ENCODE results near the gene CRIM1.

GRCh38 chr2:36399050-36399449 is 43.5 kb downstream of the CRIM1 start:
- TF ChIP-seq CTCF (IDR thresholded peaks at IDR 0.05) (no peak), POLR2AphosphoS5 (IDR thresholded peaks at IDR 0.05) (no peak)
